ENCODE measurements around the gene OR2V2.

- no peak for TF ChIP-seq POLR2AphosphoS5 (IDR thresholded peaks at IDR 0.05; ENCODE audit: low read depth, low read length)
- no peak for TF ChIP-seq REST (IDR thresholded peaks at IDR 0.05; ENCODE audit: low read depth, low read length)
- TF ChIP-seq CTCF (IDR thresholded peaks at IDR 0.05), result no peak
- TF ChIP-seq MAX (IDR thresholded peaks at IDR 0.05; ENCODE audit: low read depth), result no peak
- no peak for TF ChIP-seq MXI1 (IDR thresholded peaks at IDR 0.05; ENCODE audit: low read depth, low read length)
- TF ChIP-seq USF2 (IDR thresholded peaks at IDR 0.05; ENCODE audit: borderline replicate concordance, low read depth, low read length), result no peak
Observed at GRCh38 chr5:181126841-181127240, 20.5 kb upstream of the OR2V2 start.

Data from SK-N-SH (cell line).